Peyer's patch (tissue), 4 donors: ENCODE results near the gene STAM2.

Experiments used
- CTCF ChIP-seq, 6 experiments: fragments of 450-650 bp in 4 of 6; fragments of 200-600 bp in 2 of 6; sonication (generic) in 1 of 6; IDR thresholded peaks; one replicate each; pipeline ENCODE4 v1.5.1; 2017 to 2019; ENCODE audit warnings: antibody characterized with exemption in 6 of 6, mild to moderate bottlenecking in 3 of 6, moderate library complexity in 1 of 6
- POLR2A ChIP-seq, 2 donors: fragments of 450-650 bp; IDR thresholded peaks; one replicate each; pipeline ENCODE4 v1.5.1; 2017; ENCODE audit warnings: antibody characterized with exemption in 2 of 2, mild to moderate bottlenecking in 2 of 2, moderate library complexity in 2 of 2

- TF ChIP-seq CTCF (IDR thresholded peaks at IDR 0.05): no peak
- TF ChIP-seq POLR2A (IDR thresholded peaks at IDR 0.05): no peak
These were observed 25.3 kb upstream of the STAM2 start for GRCh38 chr2:152200565-152201465.
